Measurements from ENCODE around the gene MAP3K9.

DNA sequence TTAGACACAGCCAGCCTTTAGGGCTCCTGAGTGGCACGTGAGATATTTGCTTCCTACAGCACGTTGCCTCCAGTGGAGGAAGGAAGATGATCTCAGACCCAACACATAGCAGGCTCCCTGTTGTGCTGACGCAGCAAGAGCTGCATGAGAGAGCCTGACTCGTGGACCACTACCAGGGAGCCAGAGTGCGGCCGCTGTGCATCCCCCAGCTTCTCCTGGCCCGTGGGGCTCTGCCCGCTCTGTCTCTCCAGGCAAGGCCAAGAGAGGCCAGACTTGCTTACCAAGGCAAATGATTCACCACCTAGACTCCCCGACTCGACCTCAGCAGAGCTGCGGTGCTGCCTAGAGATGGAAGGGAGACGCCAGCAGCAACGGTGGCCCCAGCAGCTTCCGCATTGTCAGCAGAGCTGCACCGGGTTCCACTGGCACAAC lies 37.5 kb downstream of the MAP3K9 start:
- TF ChIP-seq, protein P1, sequence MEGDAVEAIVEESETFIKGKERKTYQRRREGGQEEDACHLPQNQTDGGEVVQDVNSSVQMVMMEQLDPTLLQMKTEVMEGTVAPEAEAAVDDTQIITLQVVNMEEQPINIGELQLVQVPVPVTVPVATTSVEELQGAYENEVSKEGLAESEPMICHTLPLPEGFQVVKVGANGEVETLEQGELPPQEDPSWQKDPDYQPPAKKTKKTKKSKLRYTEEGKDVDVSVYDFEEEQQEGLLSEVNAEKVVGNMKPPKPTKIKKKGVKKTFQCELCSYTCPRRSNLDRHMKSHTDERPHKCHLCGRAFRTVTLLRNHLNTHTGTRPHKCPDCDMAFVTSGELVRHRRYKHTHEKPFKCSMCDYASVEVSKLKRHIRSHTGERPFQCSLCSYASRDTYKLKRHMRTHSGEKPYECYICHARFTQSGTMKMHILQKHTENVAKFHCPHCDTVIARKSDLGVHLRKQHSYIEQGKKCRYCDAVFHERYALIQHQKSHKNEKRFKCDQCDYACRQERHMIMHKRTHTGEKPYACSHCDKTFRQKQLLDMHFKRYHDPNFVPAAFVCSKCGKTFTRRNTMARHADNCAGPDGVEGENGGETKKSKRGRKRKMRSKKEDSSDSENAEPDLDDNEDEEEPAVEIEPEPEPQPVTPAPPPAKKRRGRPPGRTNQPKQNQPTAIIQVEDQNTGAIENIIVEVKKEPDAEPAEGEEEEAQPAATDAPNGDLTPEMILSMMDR (IDR thresholded peaks at IDR 0.05 in 2 of 3, conservative IDR thresholded peaks at IDR 0.05 in 1 of 3; ENCODE audit: control insufficient read depth in 2 of 3, extremely low read depth in 1 of 3, insufficient read depth in 1 of 3, low read depth in 3 of 3, low read length in 3 of 3) = no peak
- TF ChIP-seq RAD21 (IDR thresholded peaks at IDR 0.05; ENCODE audit: insufficient read depth, low read depth, low read length) (no peak), CHD2 (IDR thresholded peaks at IDR 0.05; ENCODE audit: borderline replicate concordance, low read depth, low read length) (no peak), POLR2A (IDR thresholded peaks at IDR 0.05; ENCODE audit: low read depth, low read length) (no peak), EZH2 (IDR thresholded peaks at IDR 0.05; ENCODE audit: borderline replicate concordance, control insufficient read depth, low read depth, low read length) (no peak), STAT1 (conservative IDR thresholded peaks at IDR 0.05) (no peak), JUNB (IDR thresholded peaks at IDR 0.05) (no peak), EP300 (IDR thresholded peaks at IDR 0.05; ENCODE audit: borderline replicate concordance in 1 of 2, control insufficient read depth in 1 of 2, low read depth in 2 of 2, low read length in 2 of 2) (no peak), CREB1 (IDR thresholded peaks at IDR 0.05; ENCODE audit: low read depth) (no peak), FOS (IDR thresholded peaks at IDR 0.05; ENCODE audit: borderline replicate concordance, extremely low read depth, insufficient read length) (no peak), SREBF2 (IDR thresholded peaks at IDR 0.05; ENCODE audit: low read length) (no peak), POU2F2 (IDR thresholded peaks at IDR 0.05; ENCODE audit: borderline replicate concordance, low read depth, low read length) (no peak)
- TF ChIP-seq, protein P2, sequence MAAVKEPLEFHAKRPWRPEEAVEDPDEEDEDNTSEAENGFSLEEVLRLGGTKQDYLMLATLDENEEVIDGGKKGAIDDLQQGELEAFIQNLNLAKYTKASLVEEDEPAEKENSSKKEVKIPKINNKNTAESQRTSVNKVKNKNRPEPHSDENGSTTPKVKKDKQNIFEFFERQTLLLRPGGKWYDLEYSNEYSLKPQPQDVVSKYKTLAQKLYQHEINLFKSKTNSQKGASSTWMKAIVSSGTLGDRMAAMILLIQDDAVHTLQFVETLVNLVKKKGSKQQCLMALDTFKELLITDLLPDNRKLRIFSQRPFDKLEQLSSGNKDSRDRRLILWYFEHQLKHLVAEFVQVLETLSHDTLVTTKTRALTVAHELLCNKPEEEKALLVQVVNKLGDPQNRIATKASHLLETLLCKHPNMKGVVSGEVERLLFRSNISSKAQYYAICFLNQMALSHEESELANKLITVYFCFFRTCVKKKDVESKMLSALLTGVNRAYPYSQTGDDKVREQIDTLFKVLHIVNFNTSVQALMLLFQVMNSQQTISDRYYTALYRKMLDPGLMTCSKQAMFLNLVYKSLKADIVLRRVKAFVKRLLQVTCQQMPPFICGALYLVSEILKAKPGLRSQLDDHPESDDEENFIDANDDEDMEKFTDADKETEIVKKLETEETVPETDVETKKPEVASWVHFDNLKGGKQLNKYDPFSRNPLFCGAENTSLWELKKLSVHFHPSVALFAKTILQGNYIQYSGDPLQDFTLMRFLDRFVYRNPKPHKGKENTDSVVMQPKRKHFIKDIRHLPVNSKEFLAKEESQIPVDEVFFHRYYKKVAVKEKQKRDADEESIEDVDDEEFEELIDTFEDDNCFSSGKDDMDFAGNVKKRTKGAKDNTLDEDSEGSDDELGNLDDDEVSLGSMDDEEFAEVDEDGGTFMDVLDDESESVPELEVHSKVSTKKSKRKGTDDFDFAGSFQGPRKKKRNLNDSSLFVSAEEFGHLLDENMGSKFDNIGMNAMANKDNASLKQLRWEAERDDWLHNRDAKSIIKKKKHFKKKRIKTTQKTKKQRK (IDR thresholded peaks at IDR 0.05; ENCODE audit: low read depth, low read length) = no peak
